ENCODE results near the gene PRL. TPM values are rescaled to one million over a fixed set of nuclear protein-coding genes. Genes with fewer than 3 reads are reported as not detected.

PRL gene
- total RNA-seq, 1 experiment from 2014 or later = not detected

DNA sequence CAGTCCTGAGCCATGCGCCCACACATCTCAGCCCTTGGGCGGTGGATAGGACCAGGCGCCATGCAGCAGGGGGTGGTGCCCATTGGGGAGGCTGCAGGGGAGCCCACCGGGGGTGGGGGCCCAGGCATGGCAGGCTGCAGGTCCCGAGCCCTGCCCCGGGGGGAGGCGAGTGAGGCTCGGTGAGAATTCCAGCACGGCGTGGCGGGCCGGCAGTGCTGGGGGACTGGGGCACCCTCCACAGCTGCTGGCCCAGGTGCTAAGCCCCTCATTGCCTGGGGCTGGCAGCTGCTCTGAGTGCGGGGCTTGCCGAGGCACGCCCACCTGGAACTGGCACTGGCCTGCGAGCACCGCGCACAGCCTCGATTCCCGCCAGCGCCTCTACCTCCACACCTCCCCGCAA lies 21.6 kb upstream of the PRL start (continued):
- TF ChIP-seq, protein P1, sequence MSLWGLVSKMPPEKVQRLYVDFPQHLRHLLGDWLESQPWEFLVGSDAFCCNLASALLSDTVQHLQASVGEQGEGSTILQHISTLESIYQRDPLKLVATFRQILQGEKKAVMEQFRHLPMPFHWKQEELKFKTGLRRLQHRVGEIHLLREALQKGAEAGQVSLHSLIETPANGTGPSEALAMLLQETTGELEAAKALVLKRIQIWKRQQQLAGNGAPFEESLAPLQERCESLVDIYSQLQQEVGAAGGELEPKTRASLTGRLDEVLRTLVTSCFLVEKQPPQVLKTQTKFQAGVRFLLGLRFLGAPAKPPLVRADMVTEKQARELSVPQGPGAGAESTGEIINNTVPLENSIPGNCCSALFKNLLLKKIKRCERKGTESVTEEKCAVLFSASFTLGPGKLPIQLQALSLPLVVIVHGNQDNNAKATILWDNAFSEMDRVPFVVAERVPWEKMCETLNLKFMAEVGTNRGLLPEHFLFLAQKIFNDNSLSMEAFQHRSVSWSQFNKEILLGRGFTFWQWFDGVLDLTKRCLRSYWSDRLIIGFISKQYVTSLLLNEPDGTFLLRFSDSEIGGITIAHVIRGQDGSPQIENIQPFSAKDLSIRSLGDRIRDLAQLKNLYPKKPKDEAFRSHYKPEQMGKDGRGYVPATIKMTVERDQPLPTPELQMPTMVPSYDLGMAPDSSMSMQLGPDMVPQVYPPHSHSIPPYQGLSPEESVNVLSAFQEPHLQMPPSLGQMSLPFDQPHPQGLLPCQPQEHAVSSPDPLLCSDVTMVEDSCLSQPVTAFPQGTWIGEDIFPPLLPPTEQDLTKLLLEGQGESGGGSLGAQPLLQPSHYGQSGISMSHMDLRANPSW (CRISPR knock-in tag; conservative IDR thresholded peaks at IDR 0.05; ENCODE audit: low read depth) = no peak
- no peak for TF ChIP-seq ETV6 (CRISPR knock-in tag; IDR thresholded peaks at IDR 0.05)

DNA sequence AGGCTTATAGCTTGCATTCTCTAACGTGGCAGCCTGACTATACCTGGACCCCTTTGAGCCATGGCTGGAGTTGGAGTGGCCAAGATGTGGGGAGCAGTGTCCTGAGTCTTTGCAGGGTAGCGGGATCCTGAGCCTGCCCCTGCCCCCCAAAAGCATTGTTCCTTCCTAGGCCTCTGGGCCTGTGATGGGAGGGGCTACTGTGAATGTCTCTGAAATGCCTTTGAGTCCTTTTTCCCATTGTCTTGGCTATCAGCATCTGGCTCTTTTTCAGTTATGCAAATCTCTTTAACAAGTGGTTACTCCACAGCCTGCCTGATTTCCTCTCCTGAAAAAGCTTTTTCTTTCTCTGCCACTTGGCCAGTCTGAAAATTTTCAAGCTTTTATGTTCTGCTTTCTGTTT lies 17.0 kb upstream of the PRL start:
- POLR2A ChIA-PET = no interaction called here
- Mint-ChIP-seq H3K4me1 (peaks cover 6% of the 10 kb centered on the region; the same call in 1 of the 2 replicates), H3K4me3 (no peak overlapping the region), H3K9me3 (peaks cover 73% of the 10 kb centered on the region), H3K27me3 (ENCODE audit: low read depth) (no peaks in the 10 kb centered on the region; the same call in 1 of the 2 replicates), H3K36me3 (peaks cover 66% of the 10 kb centered on the region), H3K27ac (no peak overlapping the region)
- DNase-seq (ENCODE audit: low spot score) (no peak), ATAC-seq (no peak; the same call in 1 of the 2 replicates)
- TF ChIP-seq GTF2I (CRISPR knock-in tag; conservative IDR thresholded peaks at IDR 0.05) (no peak), ZNF317 (CRISPR knock-in tag; IDR thresholded peaks at IDR 0.05; ENCODE audit: borderline replicate concordance, low read depth) (no peak), ZNF396 (CRISPR knock-in tag; IDR thresholded peaks at IDR 0.05; ENCODE audit: borderline replicate concordance) (no peak)
- TF ChIP-seq, protein P2, sequence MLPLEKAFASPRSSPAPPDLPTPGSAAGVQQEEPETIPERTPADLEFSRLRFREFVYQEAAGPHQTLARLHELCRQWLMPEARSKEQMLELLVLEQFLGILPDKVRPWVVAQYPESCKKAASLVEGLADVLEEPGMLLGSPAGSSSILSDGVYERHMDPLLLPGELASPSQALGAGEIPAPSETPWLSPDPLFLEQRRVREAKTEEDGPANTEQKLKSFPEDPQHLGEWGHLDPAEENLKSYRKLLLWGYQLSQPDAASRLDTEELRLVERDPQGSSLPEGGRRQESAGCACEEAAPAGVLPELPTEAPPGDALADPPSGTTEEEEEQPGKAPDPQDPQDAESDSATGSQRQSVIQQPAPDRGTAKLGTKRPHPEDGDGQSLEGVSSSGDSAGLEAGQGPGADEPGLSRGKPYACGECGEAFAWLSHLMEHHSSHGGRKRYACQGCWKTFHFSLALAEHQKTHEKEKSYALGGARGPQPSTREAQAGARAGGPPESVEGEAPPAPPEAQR (CRISPR knock-in tag; IDR thresholded peaks at IDR 0.05) = no peak
- TF ChIP-seq, protein P3, sequence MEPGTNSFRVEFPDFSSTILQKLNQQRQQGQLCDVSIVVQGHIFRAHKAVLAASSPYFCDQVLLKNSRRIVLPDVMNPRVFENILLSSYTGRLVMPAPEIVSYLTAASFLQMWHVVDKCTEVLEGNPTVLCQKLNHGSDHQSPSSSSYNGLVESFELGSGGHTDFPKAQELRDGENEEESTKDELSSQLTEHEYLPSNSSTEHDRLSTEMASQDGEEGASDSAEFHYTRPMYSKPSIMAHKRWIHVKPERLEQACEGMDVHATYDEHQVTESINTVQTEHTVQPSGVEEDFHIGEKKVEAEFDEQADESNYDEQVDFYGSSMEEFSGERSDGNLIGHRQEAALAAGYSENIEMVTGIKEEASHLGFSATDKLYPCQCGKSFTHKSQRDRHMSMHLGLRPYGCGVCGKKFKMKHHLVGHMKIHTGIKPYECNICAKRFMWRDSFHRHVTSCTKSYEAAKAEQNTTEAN (CRISPR knock-in tag; IDR thresholded peaks at IDR 0.05) = no peak
- TF ChIP-seq, protein P4, sequence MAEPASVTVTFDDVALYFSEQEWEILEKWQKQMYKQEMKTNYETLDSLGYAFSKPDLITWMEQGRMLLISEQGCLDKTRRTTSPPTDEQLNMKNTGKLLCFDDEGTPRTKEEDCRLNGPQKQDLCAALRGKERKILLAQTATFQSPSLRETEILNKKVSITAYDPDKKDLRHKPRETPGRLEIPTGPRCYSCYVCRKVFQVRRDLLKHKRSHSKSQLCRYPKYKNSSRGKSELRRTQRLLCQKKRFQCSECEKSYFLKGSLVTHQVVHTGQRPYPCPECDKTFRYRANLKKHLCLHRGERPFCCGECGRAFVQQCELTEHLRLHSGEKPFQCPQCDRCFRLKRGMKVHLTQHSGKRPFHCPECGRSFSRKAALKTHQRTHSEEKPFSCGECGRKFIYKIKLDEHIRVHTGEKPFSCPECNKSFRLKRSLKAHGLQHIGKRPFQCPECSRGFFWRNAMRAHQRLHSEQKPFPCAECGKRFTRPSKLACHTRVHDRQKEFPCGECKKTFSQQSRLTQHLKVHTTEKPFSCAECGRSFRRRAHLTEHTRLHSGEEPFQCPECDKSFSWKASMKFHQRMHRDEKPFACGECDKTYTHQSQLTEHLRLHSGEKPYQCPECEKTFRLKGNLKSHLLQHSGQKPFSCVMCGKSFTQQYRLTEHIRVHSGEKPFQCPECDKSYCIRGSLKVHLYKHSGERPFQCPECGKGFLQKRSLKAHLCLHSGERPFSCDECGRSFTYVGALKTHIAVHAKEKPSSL (CRISPR knock-in tag; conservative IDR thresholded peaks at IDR 0.05) = no peak
- CTCF ChIA-PET = interaction anchor here (0.6 kb wide), 1 partner anchor 1960 kb away, joined by 3 read pairs; no protein-coding TSS in a partner anchor

DNA sequence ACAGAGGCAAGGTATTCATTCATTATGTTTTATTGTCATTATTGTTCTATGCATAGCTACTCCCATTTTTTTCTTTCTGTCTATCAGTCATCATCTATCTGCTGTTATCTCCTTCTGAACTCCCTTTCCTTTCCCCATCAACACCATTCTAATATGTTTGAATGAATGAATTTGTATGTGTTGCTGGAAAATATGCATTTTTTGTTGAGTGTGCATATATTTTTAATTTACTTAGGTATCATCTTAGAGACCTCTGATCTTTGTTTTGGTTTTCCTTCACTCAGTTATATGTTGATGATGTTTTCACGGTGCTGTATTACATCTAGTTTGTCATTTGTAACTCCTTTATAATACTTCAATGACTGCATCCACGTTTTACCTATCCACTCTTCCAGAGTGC lies 12.1 kb upstream of the PRL start:
- TF ChIP-seq, protein P5, sequence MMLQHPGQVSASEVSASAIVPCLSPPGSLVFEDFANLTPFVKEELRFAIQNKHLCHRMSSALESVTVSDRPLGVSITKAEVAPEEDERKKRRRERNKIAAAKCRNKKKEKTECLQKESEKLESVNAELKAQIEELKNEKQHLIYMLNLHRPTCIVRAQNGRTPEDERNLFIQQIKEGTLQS (CRISPR knock-in tag; conservative IDR thresholded peaks at IDR 0.05) = no peak
- TF ChIP-seq TEAD1 (CRISPR knock-in tag; IDR thresholded peaks at IDR 0.05) (no peak), SOX15 (CRISPR knock-in tag; IDR thresholded peaks at IDR 0.05) (no peak), SP1 (CRISPR knock-in tag; conservative IDR thresholded peaks at IDR 0.05) (no peak), IRF2 (CRISPR knock-in tag; IDR thresholded peaks at IDR 0.05; ENCODE audit: borderline replicate concordance, low read depth) (no peak)
- TF ChIP-seq, protein P6, sequence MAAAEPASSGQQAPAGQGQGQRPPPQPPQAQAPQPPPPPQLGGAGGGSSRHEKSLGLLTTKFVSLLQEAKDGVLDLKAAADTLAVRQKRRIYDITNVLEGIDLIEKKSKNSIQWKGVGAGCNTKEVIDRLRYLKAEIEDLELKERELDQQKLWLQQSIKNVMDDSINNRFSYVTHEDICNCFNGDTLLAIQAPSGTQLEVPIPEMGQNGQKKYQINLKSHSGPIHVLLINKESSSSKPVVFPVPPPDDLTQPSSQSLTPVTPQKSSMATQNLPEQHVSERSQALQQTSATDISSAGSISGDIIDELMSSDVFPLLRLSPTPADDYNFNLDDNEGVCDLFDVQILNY (CRISPR knock-in tag; IDR thresholded peaks at IDR 0.05) = no peak
- TF ChIP-seq, protein P7, sequence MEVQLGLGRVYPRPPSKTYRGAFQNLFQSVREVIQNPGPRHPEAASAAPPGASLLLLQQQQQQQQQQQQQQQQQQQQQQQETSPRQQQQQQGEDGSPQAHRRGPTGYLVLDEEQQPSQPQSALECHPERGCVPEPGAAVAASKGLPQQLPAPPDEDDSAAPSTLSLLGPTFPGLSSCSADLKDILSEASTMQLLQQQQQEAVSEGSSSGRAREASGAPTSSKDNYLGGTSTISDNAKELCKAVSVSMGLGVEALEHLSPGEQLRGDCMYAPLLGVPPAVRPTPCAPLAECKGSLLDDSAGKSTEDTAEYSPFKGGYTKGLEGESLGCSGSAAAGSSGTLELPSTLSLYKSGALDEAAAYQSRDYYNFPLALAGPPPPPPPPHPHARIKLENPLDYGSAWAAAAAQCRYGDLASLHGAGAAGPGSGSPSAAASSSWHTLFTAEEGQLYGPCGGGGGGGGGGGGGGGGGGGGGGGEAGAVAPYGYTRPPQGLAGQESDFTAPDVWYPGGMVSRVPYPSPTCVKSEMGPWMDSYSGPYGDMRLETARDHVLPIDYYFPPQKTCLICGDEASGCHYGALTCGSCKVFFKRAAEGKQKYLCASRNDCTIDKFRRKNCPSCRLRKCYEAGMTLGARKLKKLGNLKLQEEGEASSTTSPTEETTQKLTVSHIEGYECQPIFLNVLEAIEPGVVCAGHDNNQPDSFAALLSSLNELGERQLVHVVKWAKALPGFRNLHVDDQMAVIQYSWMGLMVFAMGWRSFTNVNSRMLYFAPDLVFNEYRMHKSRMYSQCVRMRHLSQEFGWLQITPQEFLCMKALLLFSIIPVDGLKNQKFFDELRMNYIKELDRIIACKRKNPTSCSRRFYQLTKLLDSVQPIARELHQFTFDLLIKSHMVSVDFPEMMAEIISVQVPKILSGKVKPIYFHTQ (CRISPR knock-in tag; IDR thresholded peaks at IDR 0.05) = no peak
- TF ChIP-seq, protein P2 (CRISPR knock-in tag; IDR thresholded peaks at IDR 0.05) = no peak
- peaks cover 47% of the 10 kb centered on the region for H3K9me3 Mint-ChIP-seq

More for the DNA sequence above, 12.1 kb upstream of the PRL start:
- H3K4me3 Mint-ChIP-seq = no peak overlapping the region
- peaks cover 11% of the 10 kb centered on the region for H3K4me1 Mint-ChIP-seq
- H3K27ac Mint-ChIP-seq = no peak overlapping the region
- ATAC-seq (no peak), DNase-seq (ENCODE audit: low spot score) (no peak)
- CTCF ChIA-PET = no interaction called here
- POLR2A ChIA-PET = interaction anchor here (0.5 kb wide), 1 partner anchor 739 kb away, joined by 3 read pairs; no protein-coding TSS in a partner anchor
- peaks cover 47% of the 10 kb centered on the region for H3K36me3 Mint-ChIP-seq
- no peaks in the 10 kb centered on the region; the same call in 1 of the 2 replicates for H3K27me3 Mint-ChIP-seq (ENCODE audit: low read depth)

All from WTC11 (cell line).